IMR-90 (cell line): ENCODE results near the gene TMEM259. TPM values are rescaled to one million over a fixed set of nuclear protein-coding genes. Genes with fewer than 3 reads are reported as not detected.

Experiments
- ATAC-seq: fragments of 200-7000 bp; cut with Tn5 transposase; 2 replicates; pipeline ENCODE4 v1.9.1; 2020; ENCODE audit warnings: low read depth, mild to moderate bottlenecking, moderate library complexity
- BruUV-seq: library from RNA; stranded (reverse); fragments of 400-500 nt; replicated peaks from 2 replicates; lab custom pipeline; 2021; lab: Mats Ljungman, UMichigan
- CTCF ChIA-PET: fragments of 300-600 bp; formaldehyde crosslinking; extraction: SDS; loops from one replicate; lab custom pipeline; 2021; ENCODE audit warnings: antibody characterized with exemption; lab: Yijun Ruan, JAX
- POLR2A ChIA-PET: fragments of 300-600 bp; sonication (Branson Sonifier 250); formaldehyde crosslinking; loops from one replicate; lab custom pipeline; 2022; ENCODE audit warnings: antibody characterized with exemption; ENCODE audit not compliant: unreplicated experiment; lab: Charles Lee
- DNase-seq: peaks from one replicate; pipeline ENCODE4 v3.0.0; 2013
- H2AFZ ChIP-seq: replicated peaks from 2 replicates; pipeline ENCODE3; 2013; ENCODE audit warnings: low read length, mild to moderate bottlenecking; ENCODE audit not compliant: poor library complexity
- H2AK5ac ChIP-seq: 2 replicates; pipeline ENCODE4 v1.6.1; 2013; ENCODE audit warnings: low read depth, low read length, inconsistent platforms
- H2AK9ac ChIP-seq: replicated peaks from 2 replicates; pipeline ENCODE3; 2013; ENCODE audit warnings: mild to moderate bottlenecking, low read depth, low read length, moderate library complexity; ENCODE audit not compliant: poor library complexity
- H2BK120ac ChIP-seq: 2 replicates; pipeline ENCODE4 v1.6.1; 2013; ENCODE audit warnings: low read depth, low read length, inconsistent platforms
- H2BK15ac ChIP-seq: 3 replicates; pipeline ENCODE4 v1.6.1; 2013; ENCODE audit warnings: low read depth, low read length, inconsistent platforms
- H2BK20ac ChIP-seq: 2 replicates; pipeline ENCODE4 v1.6.1; 2013; ENCODE audit warnings: low read depth, mild to moderate bottlenecking, inconsistent platforms, low read length, moderate library complexity
- H2BK5ac ChIP-seq: 2 replicates; pipeline ENCODE4 v1.6.1; 2013; ENCODE audit warnings: mild to moderate bottlenecking, low read depth, low read length, inconsistent platforms; ENCODE audit not compliant: poor library complexity, severe bottlenecking
- H3K14ac ChIP-seq: replicated peaks from 2 replicates; pipeline ENCODE4 v1.6.1; 2013; ENCODE audit warnings: low read depth, low read length, inconsistent platforms
- H3K18ac ChIP-seq: 2 replicates; pipeline ENCODE4 v1.6.1; 2013; ENCODE audit warnings: low read depth, low read length, control low read depth
- H3K23ac ChIP-seq: 2 replicates; pipeline ENCODE4 v1.6.1; 2013; ENCODE audit warnings: low read depth, low read length, inconsistent platforms
- H3K27ac ChIP-seq: 2 replicates; pipeline ENCODE4 v1.5.1; 2013; ENCODE audit warnings: mild to moderate bottlenecking, control low read depth, low read length; ENCODE audit not compliant: insufficient read depth
- H3K27me3 ChIP-seq: 2 replicates; pipeline ENCODE4 v1.6.1; 2013; ENCODE audit warnings: low read length; ENCODE audit not compliant: control insufficient read depth, insufficient read depth
- H3K36me3 ChIP-seq: 2 replicates; pipeline ENCODE4 v1.6.1; 2013; ENCODE audit warnings: low read length, mixed read lengths; ENCODE audit not compliant: control insufficient read depth, insufficient read depth
- H3K4ac ChIP-seq: 2 replicates; pipeline ENCODE4 v1.6.1; 2013; ENCODE audit warnings: low read depth, low read length, inconsistent platforms
- H3K4me1 ChIP-seq: 2 replicates; pipeline ENCODE4 v1.6.1; 2013; ENCODE audit warnings: low read length, mixed read lengths; ENCODE audit not compliant: control insufficient read depth, insufficient read depth
- H3K4me2 ChIP-seq: 2 replicates; pipeline ENCODE4 v1.6.1; 2013; ENCODE audit warnings: low read depth, mild to moderate bottlenecking, control low read depth, low read length, moderate library complexity
- H3K4me3 ChIP-seq: 2 replicates; pipeline ENCODE4 v1.5.1; 2013; ENCODE audit warnings: low read depth, mild to moderate bottlenecking, control low read depth, low read length, moderate library complexity; ENCODE audit not compliant: insufficient read depth
- H3K56ac ChIP-seq: 2 replicates; pipeline ENCODE4 v1.6.1; 2013; ENCODE audit warnings: low read length, inconsistent platforms; ENCODE audit not compliant: insufficient read depth; ENCODE audit errors: extremely low read depth
- H3K79me1 ChIP-seq, 2 experiments: 2 replicates each; pipeline ENCODE4 v1.6.1; 2013; ENCODE audit warnings: low read length in 2 of 2, inconsistent platforms in 1 of 2, low read depth in 1 of 2
- H3K9ac ChIP-seq: 2 replicates; pipeline ENCODE4 v1.6.1; 2013; ENCODE audit warnings: low read depth, low read length, control low read depth
- H3K9me1 ChIP-seq: 2 replicates; pipeline ENCODE4 v1.6.1; 2013; ENCODE audit warnings: low read length, inconsistent platforms; ENCODE audit not compliant: insufficient read depth
- H3K9me3 ChIP-seq: 2 replicates; pipeline ENCODE4 v1.6.1; 2013; ENCODE audit warnings: low read length; ENCODE audit not compliant: control insufficient read depth, insufficient read depth
- H4K20me1 ChIP-seq: 2 replicates; pipeline ENCODE4 v1.6.1; 2013; ENCODE audit warnings: low read length, inconsistent platforms; ENCODE audit not compliant: insufficient read depth
- H4K5ac ChIP-seq: 2 replicates; pipeline ENCODE4 v1.6.1; 2013; ENCODE audit warnings: mild to moderate bottlenecking, low read depth, low read length, control low read depth
- H4K8ac ChIP-seq, 2 experiments: 2 replicates each; pipeline ENCODE4 v1.6.1; 2013; ENCODE audit warnings: low read depth in 2 of 2, low read length in 2 of 2, control low read depth in 1 of 2, inconsistent platforms in 1 of 2
- H4K91ac ChIP-seq: 2 replicates; pipeline ENCODE4 v1.6.1; 2013; ENCODE audit warnings: low read depth, low read length, inconsistent platforms; ENCODE audit not compliant: insufficient read depth
- BHLHE40 ChIP-seq: fragments of 150-350 bp; IDR thresholded peaks from 2 replicates; pipeline ENCODE4 v1.6.1; 2016; ENCODE audit warnings: mild to moderate bottlenecking, low read depth, low read length
- CEBPB ChIP-seq: IDR thresholded peaks from 2 replicates; pipeline ENCODE4 v1.6.1; 2012; ENCODE audit warnings: low read depth, low read length, improper control_type of control experiment
- CHD1 ChIP-seq: IDR thresholded peaks from 2 replicates; pipeline ENCODE4 v1.6.1; 2012; ENCODE audit warnings: low read depth, low read length, improper control_type of control experiment
- CTCF ChIP-seq: conservative IDR thresholded peaks from 2 replicates; pipeline ENCODE4 v1.5.1; 2012; ENCODE audit warnings: mild to moderate bottlenecking, low read depth, low read length, improper control_type of control experiment
- ELK1 ChIP-seq: fragments of 150-350 bp; IDR thresholded peaks from 2 replicates; pipeline ENCODE4 v1.6.1; 2016; ENCODE audit warnings: low read depth, mild to moderate bottlenecking, low read length, moderate library complexity, borderline replicate concordance
- FOS ChIP-seq: fragments of 150-350 bp; IDR thresholded peaks from 2 replicates; pipeline ENCODE4 v1.6.1; 2016; ENCODE audit warnings: low read depth, low read length
- MAFK ChIP-seq: IDR thresholded peaks from 2 replicates; pipeline ENCODE4 v1.6.1; 2012; ENCODE audit warnings: low read depth, low read length, improper control_type of control experiment
- MAZ ChIP-seq: IDR thresholded peaks from 2 replicates; pipeline ENCODE4 v1.6.1; 2012; ENCODE audit warnings: low read depth, mild to moderate bottlenecking, low read length, improper control_type of control experiment, moderate library complexity, borderline replicate concordance
- MXI1 ChIP-seq: IDR thresholded peaks from 2 replicates; pipeline ENCODE4 v1.6.1; 2012; ENCODE audit warnings: low read depth, mild to moderate bottlenecking, low read length, moderate library complexity, borderline replicate concordance
- NFE2L2 ChIP-seq: fragments of 150-350 bp; IDR thresholded peaks from 2 replicates; pipeline ENCODE4 v1.6.1; 2016; ENCODE audit warnings: low read depth, mild to moderate bottlenecking, low read length
- POLR2A ChIP-seq: IDR thresholded peaks from 2 replicates; pipeline ENCODE4 v1.6.1; 2012; ENCODE audit warnings: mild to moderate bottlenecking, low read depth, low read length
- RAD21 ChIP-seq: IDR thresholded peaks from 2 replicates; pipeline ENCODE4 v1.6.1; 2012; ENCODE audit warnings: low read length, improper control_type of control experiment
- RCOR1 ChIP-seq: IDR thresholded peaks from 2 replicates; pipeline ENCODE4 v1.6.1; 2012; ENCODE audit warnings: mild to moderate bottlenecking, low read length, improper control_type of control experiment; ENCODE audit not compliant: insufficient replicate concordance
- RFX5 ChIP-seq: IDR thresholded peaks from 2 replicates; pipeline ENCODE4 v1.8.0; 2012; ENCODE audit warnings: low read depth, mild to moderate bottlenecking, low read length, moderate library complexity
- SMC3 ChIP-seq: fragments of 150-350 bp; IDR thresholded peaks from 2 replicates; pipeline ENCODE4 v1.6.1; 2016; ENCODE audit warnings: low read depth, mild to moderate bottlenecking, antibody characterized with exemption, low read length, moderate library complexity
- WGBS, 2 experiments: methylation state at CpG; one replicate each; pipeline versions ENCODE4 v1.1.5 to v1.1.7; 2013; ENCODE audit warnings: missing lambda C conversion rate in 2 of 2; ENCODE audit not compliant: insufficient read length in 1 of 2; ENCODE audit errors: extremely low coverage in 2 of 2; 5-methylcytosine and 5-hydroxymethylcytosine counted together
- dilution Hi-C: fragments of 300-500 bp; cut with HindIII; formaldehyde crosslinking; loops from one replicate; pipeline ENCODE4 v1.14.3; 2018; ENCODE audit warnings: low sequenced_read_pairs; ENCODE audit not compliant: unreplicated experiment
- in situ Hi-C: fragments of 300-500 bp; cut with MboI; formaldehyde crosslinking; loops from 3 replicates; pipeline ENCODE4 v1.14.3; 2019; ENCODE audit warnings: low sequenced_read_pairs, inconsistent platforms, mixed read lengths
- intact Hi-C: fragments of 100-400 bp; cut with micrococcal nuclease; formaldehyde crosslinking; loops from 2 replicates; pipeline ENCODE4 v1.10.0; 2022
- polyA plus RNA-seq, 3 experiments: library from polyadenylated mRNA; depleted of rRNA; stranded (reverse); fragments of >200 nt; gene quantifications; 2 replicates each; pipeline ENCODE4 v1.2.3, GENCODE V29; 2012; ENCODE audit warnings: low replicate concordance in 1 of 3
- total RNA-seq: library from RNA; depleted of rRNA; stranded (reverse); fragments of >200 nt; gene quantifications from 2 replicates; pipeline ENCODE4 v1.2.3, GENCODE V29; 2012

Gene TMEM259
- total and polyA plus RNA-seq, 2 of the 4 experiments (the other 2 are of a cell fraction): 22.6 to 153 TPM

- Histone ChIP-seq H3K79me1 (no peaks in the 10 kb centered on the region), H3K14ac (no peak overlapping the region), H2AFZ (no peak overlapping the region), H3K4ac (no peak overlapping the region), H2BK20ac (no peak overlapping the region), H3K4me2 (no peak overlapping the region), H4K8ac (no peak overlapping the region), H2AK9ac (peak overlapping the region; percentile 50), H3K56ac (no peak overlapping the region), H3K9me1 (no peaks in the 10 kb centered on the region), H3K18ac (no peak overlapping the region), H2BK120ac (no peak overlapping the region), H4K5ac (no peak overlapping the region), H3K9ac (no peak overlapping the region), H3K23ac (no peak overlapping the region), H4K91ac (no peak overlapping the region), H3K4me1 (peaks cover 3% of the 10 kb centered on the region; the same call in 1 of the 2 replicates), H3K9me3 (peaks cover 8% of the 10 kb centered on the region), H2BK15ac (no peak overlapping the region), H4K20me1 (0 out of 2 replicates have a peak, but pooled peaks cover 6% of the 10 kb centered on the region), H3K4me3 (no peak overlapping the region), H2BK5ac (no peak overlapping the region), H3K27me3 (peaks cover 12% of the 10 kb centered on the region), H3K36me3 (no peaks in the 10 kb centered on the region), H3K27ac (no peak overlapping the region), H2AK5ac (no peak overlapping the region)
- WGBS, 2 experiments: 93% methylated on average over 20 of the region's 37 CpGs; no CpG with 5 or more reads in 1 of the 2 experiments
- in situ Hi-C loops: no loop called here
- dilution Hi-C loops: no loop called here
- POLR2A ChIA-PET: no interaction called here
- intact Hi-C loops: no loop called here
- DNase-seq: no peak
- no TSS peak for BruUV-seq
- CTCF ChIA-PET: no interaction called here
- ATAC-seq: no peak
- TF ChIP-seq NFE2L2 (no peak), ELK1 (no peak), FOS (no peak), BHLHE40 (no peak), RAD21 (no peak), CEBPB (no peak), SMC3 (no peak), POLR2A (no peak), MAFK (no peak), CHD1 (no peak), CTCF (no peak), MAZ (no peak), RFX5 (no peak), RCOR1 (no peak), MXI1 (no peak)
These were observed 42.3 kb upstream of the TMEM259 start for GRCh38 chr19:1063030-1063908.
